ENCODE data around the gene ERBIN. TPM values are rescaled to one million over a fixed set of nuclear protein-coding genes. Genes with fewer than 3 reads are reported as not detected.

The ERBIN gene
- total RNA-seq, 4 donors from 2014 or later: 54.9 to 134 (median 109) TPM

- no peaks in the 10 kb centered on the region for H3K27me3 ChIP-seq
- H3K27ac ChIP-seq: no peak overlapping the region
- no peak overlapping the region for H3K4me3 ChIP-seq
- DNase-seq: no peak
- H3K36me3 ChIP-seq: no peaks in the 10 kb centered on the region
- intact Hi-C loops (cut with DNase I; ENCODE audit: low total_unique reads): no loop called here
- TF ChIP-seq CTCF (IDR thresholded peaks at IDR 0.05): no peak
- no peak for TF ChIP-seq POLR2AphosphoS5 (IDR thresholded peaks at IDR 0.05)
- WGBS, 2 donors (ENCODE audit: low coverage in 1 of 2): 71 to 94% methylated on average over 1 of the region's 1 CpG
- in situ Hi-C loops (cut with MboI; ENCODE audit: low pct_ligation_motif_present in 1 of 4, low pct_unique_long_range_greater_than_20kb in 1 of 4, low sequenced_read_pairs in 3 of 4): no loop called here
- H3K9me3 ChIP-seq: no peaks in the 10 kb centered on the region
- peaks cover 0 to 9% (median 2%) of the 10 kb centered on the region in 4 donors for H3K4me1 ChIP-seq
Observed at GRCh38 chr5:65981548-65981947, 55.2 kb downstream of the ERBIN start.

GRCh38 chr5:65981969-65982619 lies 55.7 kb downstream of the ERBIN start:
- no peaks in the 10 kb centered on the region for H3K36me3 ChIP-seq
- DNase-seq: no peak
- no peaks in the 10 kb centered on the region for H3K27me3 ChIP-seq
- intact Hi-C loops (cut with DNase I; ENCODE audit: low total_unique reads) (no loop called here), in situ Hi-C loops (cut with MboI; ENCODE audit: low pct_ligation_motif_present in 1 of 4, low pct_unique_long_range_greater_than_20kb in 1 of 4, low sequenced_read_pairs in 3 of 4) (no loop called here)
- no peak overlapping the region for H3K4me3 ChIP-seq
- 84 to 96% methylated on average over 2 to 3 of the region's 3 CpGs for WGBS, 2 donors (ENCODE audit: low coverage in 1 of 2)
- H3K4me1 ChIP-seq: peaks cover 0 to 13% (median 2%) of the 10 kb centered on the region in 4 donors
- H3K9me3 ChIP-seq: no peaks in the 10 kb centered on the region
- no peak for TF ChIP-seq POLR2AphosphoS5 (IDR thresholded peaks at IDR 0.05)
- no peak for TF ChIP-seq CTCF (IDR thresholded peaks at IDR 0.05)
- no peak for TF ChIP-seq POLR2A (IDR thresholded peaks at IDR 0.05)
- no peak for TF ChIP-seq EP300 (IDR thresholded peaks at IDR 0.05; ENCODE audit: low read depth)
- no peak overlapping the region for H3K27ac ChIP-seq

GRCh38 chr5:65982635-65983034 lies 56.3 kb downstream of the ERBIN start:
- intact Hi-C loops (cut with DNase I; ENCODE audit: low total_unique reads): no loop called here
- peaks cover 0 to 13% (median 2%) of the 10 kb centered on the region in 4 donors for H3K4me1 ChIP-seq
- no peaks in the 10 kb centered on the region for H3K9me3 ChIP-seq
- WGBS, 2 donors (ENCODE audit: low coverage in 1 of 2): 93 to 100% methylated on average over 1 of the region's 1 CpG
- no peaks in the 10 kb centered on the region for H3K27me3 ChIP-seq
- no peaks in the 10 kb centered on the region for H3K36me3 ChIP-seq
- no peak overlapping the region for H3K4me3 ChIP-seq
- H3K27ac ChIP-seq: no peak overlapping the region
- DNase-seq: no peak
- in situ Hi-C loops (cut with MboI; ENCODE audit: low pct_ligation_motif_present in 1 of 4, low pct_unique_long_range_greater_than_20kb in 1 of 4, low sequenced_read_pairs in 3 of 4): no loop called here
- TF ChIP-seq EP300 (IDR thresholded peaks at IDR 0.05; ENCODE audit: low read depth): no peak
- no peak for TF ChIP-seq POLR2A (IDR thresholded peaks at IDR 0.05)
- TF ChIP-seq POLR2AphosphoS5 (IDR thresholded peaks at IDR 0.05): no peak
- TF ChIP-seq CTCF (IDR thresholded peaks at IDR 0.05): no peak

GRCh38 chr5:65984098-65984885 lies 57.9 kb downstream of the ERBIN start:
- H3K4me3 ChIP-seq: no peak overlapping the region
- no peaks in the 10 kb centered on the region for H3K27me3 ChIP-seq
- peaks cover 0 to 13% (median 2%) of the 10 kb centered on the region in 4 donors for H3K4me1 ChIP-seq
- 93 to 94% methylated on average over 5 to 10 of the region's 10 CpGs for WGBS, 2 donors (ENCODE audit: low coverage in 1 of 2)
- intact Hi-C loops (cut with DNase I; ENCODE audit: low total_unique reads) (no loop called here), in situ Hi-C loops (cut with MboI; ENCODE audit: low pct_ligation_motif_present in 1 of 4, low pct_unique_long_range_greater_than_20kb in 1 of 4, low sequenced_read_pairs in 3 of 4) (no loop called here)
- H3K9me3 ChIP-seq: no peaks in the 10 kb centered on the region
- DNase-seq: no peak
- H3K27ac ChIP-seq: no peak overlapping the region
- TF ChIP-seq CTCF (IDR thresholded peaks at IDR 0.05): no peak
- no peak for TF ChIP-seq EP300 (IDR thresholded peaks at IDR 0.05; ENCODE audit: low read depth)
- TF ChIP-seq POLR2A (IDR thresholded peaks at IDR 0.05): no peak
- no peak for TF ChIP-seq POLR2AphosphoS5 (IDR thresholded peaks at IDR 0.05)
- H3K36me3 ChIP-seq: no peaks in the 10 kb centered on the region
